PC-9 (cell line): ENCODE measurements around the gene PRKAR1A.

Experiments used
- EZH2 ChIP-seq: fragments of 200-600 bp; sonication (generic); IDR thresholded peaks from 2 replicates; pipeline ENCODE4 v1.8.0; 2017; ENCODE audit warnings: antibody characterized with exemption, low read depth
- TF ChIP-seq, protein P1 (sequence below): fragments of 200-600 bp; sonication (generic); conservative IDR thresholded peaks from 2 replicates; pipeline ENCODE4 v1.6.1; 2017; ENCODE audit warnings: mixed run types, antibody characterized with exemption, mild to moderate bottlenecking, moderate library complexity

DNA sequence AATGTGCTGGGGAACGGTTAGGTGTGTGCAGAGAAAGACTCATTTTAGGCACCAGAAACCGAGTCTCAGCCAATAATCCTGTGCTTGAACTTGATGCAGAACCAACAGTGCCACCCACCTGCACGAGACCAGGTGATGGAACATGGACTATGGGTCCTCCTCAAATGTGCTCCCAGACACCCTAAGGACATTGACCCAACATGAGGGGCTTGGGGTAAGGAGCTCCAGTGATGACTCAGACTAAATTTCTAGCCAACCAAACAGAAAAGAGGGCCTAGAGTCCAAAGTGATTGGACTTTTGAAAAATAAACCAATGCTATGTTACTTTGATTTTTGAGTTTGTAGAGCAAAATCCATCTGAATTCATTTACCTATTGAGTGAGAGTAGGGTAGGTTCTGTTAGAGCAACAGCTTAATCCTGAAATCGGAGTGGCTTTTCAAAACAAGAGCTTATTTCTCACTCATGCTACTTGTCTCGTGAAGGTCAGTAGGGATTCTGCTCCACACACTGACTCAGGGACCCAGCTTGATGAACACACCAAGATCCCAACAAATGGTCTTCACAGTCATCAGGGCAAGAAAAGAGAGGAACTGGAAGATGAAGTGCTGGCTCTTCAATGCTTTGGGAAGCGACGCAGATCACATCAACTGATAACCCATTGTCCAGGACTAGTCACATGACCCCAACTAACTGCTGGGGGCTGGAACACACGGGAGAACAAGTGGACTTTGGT, 67.1 kb downstream of the PRKAR1A start:
- TF ChIP-seq, protein P1, sequence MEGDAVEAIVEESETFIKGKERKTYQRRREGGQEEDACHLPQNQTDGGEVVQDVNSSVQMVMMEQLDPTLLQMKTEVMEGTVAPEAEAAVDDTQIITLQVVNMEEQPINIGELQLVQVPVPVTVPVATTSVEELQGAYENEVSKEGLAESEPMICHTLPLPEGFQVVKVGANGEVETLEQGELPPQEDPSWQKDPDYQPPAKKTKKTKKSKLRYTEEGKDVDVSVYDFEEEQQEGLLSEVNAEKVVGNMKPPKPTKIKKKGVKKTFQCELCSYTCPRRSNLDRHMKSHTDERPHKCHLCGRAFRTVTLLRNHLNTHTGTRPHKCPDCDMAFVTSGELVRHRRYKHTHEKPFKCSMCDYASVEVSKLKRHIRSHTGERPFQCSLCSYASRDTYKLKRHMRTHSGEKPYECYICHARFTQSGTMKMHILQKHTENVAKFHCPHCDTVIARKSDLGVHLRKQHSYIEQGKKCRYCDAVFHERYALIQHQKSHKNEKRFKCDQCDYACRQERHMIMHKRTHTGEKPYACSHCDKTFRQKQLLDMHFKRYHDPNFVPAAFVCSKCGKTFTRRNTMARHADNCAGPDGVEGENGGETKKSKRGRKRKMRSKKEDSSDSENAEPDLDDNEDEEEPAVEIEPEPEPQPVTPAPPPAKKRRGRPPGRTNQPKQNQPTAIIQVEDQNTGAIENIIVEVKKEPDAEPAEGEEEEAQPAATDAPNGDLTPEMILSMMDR = no peak
- no peak for TF ChIP-seq EZH2
